BLaER1 treated with 17β-estradiol and CSF1 and Interleukin-3, amounts not matched to agents 10 nM and 100 nM (cell line): ENCODE data around the gene SSC5D.

Experiments used
- H3K27ac ChIP-seq, 11 experiments: shearing (Covaris generic); formaldehyde crosslinking; 2 replicates each; pipeline ENCODE4 v1.8.1; 2022
- H3K27me3 ChIP-seq, 11 experiments: shearing (Covaris generic); formaldehyde crosslinking; 2 replicates each; pipeline ENCODE4 v1.8.1; 2022
- H3K36me3 ChIP-seq, 11 experiments: shearing (Covaris generic); formaldehyde crosslinking; 2 replicates each; pipeline ENCODE4 v1.8.1; 2022
- H3K4me1 ChIP-seq, 10 experiments: shearing (Covaris generic); formaldehyde crosslinking; 2 replicates each; pipeline ENCODE4 v1.8.1; 2022
- H3K4me2 ChIP-seq, 11 experiments: shearing (Covaris generic); formaldehyde crosslinking; 2 replicates each; pipeline ENCODE4 v1.8.1; 2022
- H3K4me3 ChIP-seq, 10 experiments: shearing (Covaris generic); formaldehyde crosslinking; 2 replicates each; pipeline ENCODE4 v1.8.1; 2022
- H3K9ac ChIP-seq, 11 experiments: shearing (Covaris generic); formaldehyde crosslinking; 2 replicates each; pipeline ENCODE4 v1.8.1; 2022
- H3K9me3 ChIP-seq, 11 experiments: shearing (Covaris generic); formaldehyde crosslinking; replicated peaks in 1 of 11; 2 replicates each; pipeline ENCODE4 v1.8.1; 2022
- H4K20me1 ChIP-seq, 11 experiments: shearing (Covaris generic); formaldehyde crosslinking; 2 replicates each; pipeline ENCODE4 v1.8.1; 2022
- Cebpa-rat ChIP-seq, 11 experiments: shearing (Covaris generic); IDR thresholded peaks; 2 replicates each; pipeline ENCODE4 v1.8.1; 2022

Gene SSC5D

GRCh38 chr19:55539090-55539984 lies 51.1 kb downstream of the SSC5D start:
- no peaks in the 10 kb centered on the region for H3K9me3 ChIP-seq
- no peak overlapping the region for H3K9ac ChIP-seq
- no peak overlapping the region for H3K27ac ChIP-seq
- no peaks in the 10 kb centered on the region for H3K27me3 ChIP-seq
- H3K4me1 ChIP-seq: peaks cover 0 to 16% (median 4%) of the 10 kb centered on the region in 10 experiments; a peak in 16 of 20 replicates
- TF ChIP-seq Cebpa-rat (IDR thresholded peaks at IDR 0.05): no peak
- no peaks in the 10 kb centered on the region for H4K20me1 ChIP-seq
- H3K4me3 ChIP-seq: no peak overlapping the region
- H3K36me3 ChIP-seq: no peaks in the 10 kb centered on the region
- H3K4me2 ChIP-seq: no peak overlapping the region

- H3K4me1 ChIP-seq: peaks cover 12 to 21% (median 16%) of the 10 kb centered on the region in 10 experiments
- no peak overlapping the region for H3K27ac ChIP-seq
- H3K9me3 ChIP-seq: no peaks in the 10 kb centered on the region
- no peaks in the 10 kb centered on the region for H4K20me1 ChIP-seq
- no peaks in the 10 kb centered on the region for H3K36me3 ChIP-seq
- no peak overlapping the region for H3K9ac ChIP-seq
- no peak overlapping the region for H3K4me3 ChIP-seq
- H3K4me2 ChIP-seq: no peak overlapping the region
- TF ChIP-seq Cebpa-rat (IDR thresholded peaks at IDR 0.05): no peak
- H3K27me3 ChIP-seq: no peaks in the 10 kb centered on the region
These were observed 52.4 kb downstream of the SSC5D start for GRCh38 chr19:55540619-55541018.

GRCh38 chr19:55541091-55541490 lies 52.9 kb downstream of the SSC5D start:
- no peak overlapping the region for H3K4me3 ChIP-seq
- no peak overlapping the region for H3K27ac ChIP-seq
- H3K36me3 ChIP-seq: no peaks in the 10 kb centered on the region
- H3K9me3 ChIP-seq: no peaks in the 10 kb centered on the region
- H3K4me2 ChIP-seq: no peak overlapping the region
- no peaks in the 10 kb centered on the region for H3K27me3 ChIP-seq
- TF ChIP-seq Cebpa-rat (IDR thresholded peaks at IDR 0.05): no peak
- H3K9ac ChIP-seq: no peak overlapping the region
- peaks cover 17 to 23% (median 21%) of the 10 kb centered on the region in 10 experiments for H3K4me1 ChIP-seq
- no peaks in the 10 kb centered on the region for H4K20me1 ChIP-seq

GRCh38 chr19:55542292-55542855 lies 54.1 kb downstream of the SSC5D start:
- H3K4me1 ChIP-seq: peaks cover 30 to 34% (median 33%) of the 10 kb centered on the region in 10 experiments
- no peaks in the 10 kb centered on the region for H4K20me1 ChIP-seq
- no peak overlapping the region for H3K4me2 ChIP-seq
- H3K9me3 ChIP-seq: no peaks in the 10 kb centered on the region
- TF ChIP-seq Cebpa-rat (IDR thresholded peaks at IDR 0.05): no peak
- H3K4me3 ChIP-seq: no peak overlapping the region
- H3K36me3 ChIP-seq: no peaks in the 10 kb centered on the region
- no peak overlapping the region for H3K27ac ChIP-seq
- no peaks in the 10 kb centered on the region for H3K27me3 ChIP-seq
- H3K9ac ChIP-seq: no peak overlapping the region

- H3K4me1 ChIP-seq: peaks cover 42 to 46% (median 45%) of the 10 kb centered on the region in 10 experiments
- no peaks in the 10 kb centered on the region for H3K36me3 ChIP-seq
- no peaks in the 10 kb centered on the region for H3K27me3 ChIP-seq
- H4K20me1 ChIP-seq: no peaks in the 10 kb centered on the region
- no peak overlapping the region for H3K9ac ChIP-seq
- no peak overlapping the region for H3K27ac ChIP-seq
- no peak overlapping the region for H3K4me3 ChIP-seq
- H3K4me2 ChIP-seq: no peak overlapping the region
- no peaks in the 10 kb centered on the region for H3K9me3 ChIP-seq
- TF ChIP-seq Cebpa-rat (IDR thresholded peaks at IDR 0.05): no peak
These were observed 55.3 kb downstream of the SSC5D start for GRCh38 chr19:55543567-55543966.

GRCh38 chr19:55544014-55544413 lies 55.8 kb downstream of the SSC5D start:
- no peaks in the 10 kb centered on the region for H3K27me3 ChIP-seq

GRCh38 chr19:55544776-55545439 lies 56.7 kb downstream of the SSC5D start:
- Histone ChIP-seq H3K4me2 (peak overlapping the region; percentile 83 to 98 (median 91)), H3K4me3 (no peak overlapping the region), H3K4me1 (peaks cover 55 to 59% (median 57%) of the 10 kb centered on the region in 10 experiments), H3K9ac (peak overlapping the region in 10 of 11 experiments; percentile 48 to 84 (median 73); a peak in 15 of 22 replicates), H4K20me1 (no peaks in the 10 kb centered on the region), H3K27me3 (no peaks in the 10 kb centered on the region), H3K9me3 (no peaks in the 10 kb centered on the region), H3K27ac (peak overlapping the region; percentile 74 to 98 (median 83); a peak in 20 of 22 replicates), H3K36me3 (no peaks in the 10 kb centered on the region)
- TF ChIP-seq Cebpa-rat (IDR thresholded peaks at IDR 0.05): no peak

More at GRCh38 chr19:55544014-55544413, 55.8 kb downstream of the SSC5D start:
- Histone ChIP-seq H3K36me3 (no peaks in the 10 kb centered on the region), H3K4me1 (peaks cover 46 to 50% (median 49%) of the 10 kb centered on the region in 10 experiments), H4K20me1 (no peaks in the 10 kb centered on the region), H3K4me2 (peak overlapping the region in 1 of 11 experiments; percentile 87; a peak in 3 of 22 replicates), H3K27ac (peak overlapping the region in 2 of 11 experiments; percentile 84 to 85; a peak in 4 of 22 replicates), H3K4me3 (no peak overlapping the region), H3K9ac (no peak overlapping the region), H3K9me3 (no peaks in the 10 kb centered on the region)
- no peak for TF ChIP-seq Cebpa-rat (IDR thresholded peaks at IDR 0.05)

- peak within 1 kb of the TSS; percentile 48 to 84 (median 71) for H3K9ac ChIP-seq
- H3K4me3 ChIP-seq: peak within 1 kb of the TSS in 6 of 10 experiments; percentile 11 to 53 (median 32); a peak in 7 of 20 replicates
- H3K27me3 ChIP-seq: no peaks in the 10 kb centered on the region
- no peaks in the 10 kb centered on the region for H4K20me1 ChIP-seq
- TF ChIP-seq Cebpa-rat (IDR thresholded peaks at IDR 0.05): no peak
- H3K36me3 ChIP-seq: no peaks in the 10 kb centered on the region
- peaks cover 61 to 64% (median 63%) of the 10 kb centered on the region in 10 experiments for H3K4me1 ChIP-seq
- no peaks in the 10 kb centered on the region for H3K9me3 ChIP-seq
- peak within 1 kb of the TSS; percentile 74 to 98 (median 83) for H3K27ac ChIP-seq
- peak within 1 kb of the TSS; percentile 83 to 98 (median 91) for H3K4me2 ChIP-seq
These were observed 57.2 kb downstream of the SSC5D start, which contains the start of gene SBK3 for GRCh38 chr19:55545443-55545842. Gene SBK3 (minus strand): TSS chr19:55545543. CDS start chr19:55545543, 0 bp downstream.

- no peaks in the 10 kb centered on the region for H4K20me1 ChIP-seq
- H3K27me3 ChIP-seq: no peaks in the 10 kb centered on the region
- peak overlapping the region; percentile 74 to 98 (median 83) for H3K27ac ChIP-seq
- TF ChIP-seq Cebpa-rat (IDR thresholded peaks at IDR 0.05): no peak
- H3K4me3 ChIP-seq: no peak overlapping the region; a peak in 4 of 20 replicates
- no peaks in the 10 kb centered on the region for H3K9me3 ChIP-seq
- H3K4me2 ChIP-seq: peak overlapping the region; percentile 83 to 98 (median 91)
- H3K4me1 ChIP-seq: peaks cover 61 to 69% (median 67%) of the 10 kb centered on the region in 10 experiments
- H3K36me3 ChIP-seq: no peaks in the 10 kb centered on the region
- H3K9ac ChIP-seq: peak overlapping the region; percentile 48 to 84 (median 71)
These were observed 57.8 kb downstream of the SSC5D start for GRCh38 chr19:55546011-55546410.
